Left cardiac atrium (tissue), 4 donors: ENCODE data around the gene SCAMP3. TPM values are rescaled to one million over a fixed set of nuclear protein-coding genes. Genes with fewer than 3 reads are reported as not detected.
"Not testable (repeated sequence)": the region's sequence is repeated elsewhere in the genome, so short reads cannot be mapped to it uniquely, and the experiment has no call there.

Source experiments
- ATAC-seq, 2 donors: fragments of 200-7000 bp; cut with Tn5 transposase; one replicate each; pipeline ENCODE4 v1.9.1; 2020; ENCODE audit warnings: mild to moderate bottlenecking in 2 of 2, moderate library complexity in 2 of 2
- DNase-seq: peaks from one replicate; pipeline ENCODE4 v3.0.0-alpha.2; 2020
- intact Hi-C, 2 donors: fragments of 100-400 bp; cut with DNase I; formaldehyde crosslinking; loops; one replicate each; pipeline versions ENCODE4 v1.14.1 to v1.15.1; 2022 to 2023
- total RNA-seq, 2 donors: library from RNA; stranded (reverse); fragmentation: NEBNext Ultra II Directional; extraction: Animal tissue kit (Norgen Biotek cat#: 25700); gene quantifications; one replicate each; pipeline ENCODE4 v1.2.1, GENCODE V29; 2021
- donor health status: DM: no; HTN: yes; CAD: no.
- donor health status: DM: no; HTN: yes; CAD: no; lungs with severe emphysema.
- donor health status: DM: yes; HTN: yes; CAD: no.
- donor health status: Dilated cardiomyopathy.

The SCAMP3 gene
- total RNA-seq, 2 donors from 2014 or later, result 53.6 to 66.4 TPM

GRCh38 chr1:155261493-155261851 is 688 bp downstream of the SCAMP3 start:
- intact Hi-C loops, result no loop called here
- DNase-seq (no peak), ATAC-seq (no peak)

DNA sequence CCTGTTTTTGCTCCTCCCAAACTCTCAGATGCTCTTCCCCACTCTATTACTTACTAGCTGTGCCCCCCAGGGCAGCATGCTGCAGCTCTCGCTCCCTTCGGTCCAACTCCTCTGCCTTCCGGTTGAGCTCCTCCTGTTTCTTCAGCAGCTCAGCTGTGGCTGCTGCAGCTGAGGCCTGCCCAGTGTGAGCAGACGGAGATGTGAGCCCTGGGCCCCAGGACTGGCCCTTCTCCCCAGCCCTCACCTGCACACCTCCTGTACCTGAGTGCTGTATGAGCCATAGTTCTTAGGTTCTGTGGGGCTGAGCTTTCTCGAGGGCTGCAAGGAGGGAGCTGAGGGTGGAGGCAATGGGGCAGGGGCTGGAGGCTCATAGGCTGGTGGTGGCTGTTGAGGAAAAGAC is 1.9 kb downstream of the SCAMP3 start:
- ATAC-seq (no peak), DNase-seq (no peak)
- intact Hi-C loops, result no loop called here

DNA sequence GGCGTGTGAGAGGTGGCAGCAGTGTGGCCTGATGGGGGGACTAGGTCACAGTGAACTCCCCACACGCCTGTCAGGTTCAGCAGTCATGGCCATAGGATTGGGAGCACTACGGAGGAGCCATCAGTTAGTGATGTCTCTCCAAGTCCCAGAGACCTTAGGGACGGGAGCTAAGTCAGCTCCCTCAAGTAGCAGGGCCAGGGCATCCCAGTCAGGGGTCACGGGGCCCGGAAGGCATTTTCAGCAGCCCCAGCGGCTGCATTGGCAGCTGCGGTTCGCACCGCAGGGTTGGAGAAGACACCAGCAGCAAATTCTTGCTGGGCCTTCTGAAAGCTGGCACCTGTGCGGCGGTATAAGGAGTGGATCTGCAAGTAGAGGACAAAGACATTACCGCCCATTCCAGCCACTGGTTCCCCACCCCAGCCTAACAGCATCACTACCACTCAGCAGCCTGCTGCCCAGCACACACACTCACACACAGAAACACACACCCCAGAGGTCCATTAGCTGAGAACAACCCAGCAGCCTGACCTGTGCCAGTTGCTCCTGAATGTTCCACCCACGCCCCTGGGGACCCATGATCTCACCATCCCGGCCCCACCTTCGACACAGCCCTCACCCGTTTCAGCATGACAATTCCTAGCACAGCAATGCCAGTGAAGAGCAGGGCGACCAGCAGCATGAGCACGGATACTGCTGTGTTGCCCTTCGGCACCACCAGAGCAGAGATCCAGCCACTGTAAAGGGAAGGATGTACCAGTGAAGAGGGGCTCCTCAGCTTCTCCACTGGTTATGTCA is 5.9 kb downstream of the SCAMP3 start:
- DNase-seq (no peak), ATAC-seq (peak; percentile 0 to 7)
- intact Hi-C loops, result no loop called here

- intact Hi-C loops, result no loop called here
- ATAC-seq (peak; percentile 92 to 94), DNase-seq (peak; percentile 92)
Observed at GRCh38 chr1:155255243-155256007, 6.7 kb downstream of the SCAMP3 start, which contains the start of gene ENTREP3. Gene ENTREP3, minus strand, starts transcription at chr1:155255483. Its CDS starts 606 bp downstream, at chr1:155254877.

- ATAC-seq (peak; percentile 13 to 17), DNase-seq (peak; percentile 45)
- intact Hi-C loops, result loop anchor here (5.0 kb wide), 2 partner anchors 68 to 338 kb away; partner anchors contain the start of gene RUSC1 (in 1 of the 2)
Observed at GRCh38 chr1:155254714-155255242, 7.4 kb downstream of the SCAMP3 start.

DNA sequence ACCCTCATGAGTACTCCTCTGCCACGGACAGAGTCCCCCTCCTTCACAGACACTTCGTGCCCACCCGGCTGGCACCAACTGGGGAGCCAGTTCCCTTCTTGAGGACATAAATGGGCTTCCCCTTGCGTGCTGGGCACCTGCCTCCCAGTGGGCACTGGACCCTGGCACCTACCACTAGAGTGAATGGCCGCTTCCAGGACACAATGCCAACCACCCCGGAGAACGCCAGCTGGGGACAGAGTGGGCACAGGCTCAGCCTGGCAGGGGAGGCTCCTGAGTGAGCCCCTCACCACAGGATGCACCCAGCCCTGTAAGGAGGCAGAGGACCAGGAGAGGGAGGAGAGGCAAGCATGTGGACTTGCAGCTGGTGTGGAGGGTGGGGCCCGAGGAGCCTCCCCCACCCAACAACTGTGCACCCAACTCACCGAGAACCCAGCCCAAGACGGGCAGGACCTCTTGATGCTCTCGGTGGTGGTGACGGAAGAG is 7.9 kb downstream of the SCAMP3 start:
- intact Hi-C loops, result loop anchor here (5.0 kb wide), 2 partner anchors 68 to 338 kb away; partner anchors contain the start of gene RUSC1 (in 1 of the 2)
- no peak for DNase-seq
- no peak for ATAC-seq

- ATAC-seq (no peak), DNase-seq (no peak)
- intact Hi-C loops, result loop anchor here (5.0 kb wide), 2 partner anchors 69 to 339 kb away; partner anchors contain the start of gene RUSC1 (in 1 of the 2)
Observed at GRCh38 chr1:155253797-155254196, 8.4 kb downstream of the SCAMP3 start.

GRCh38 chr1:155253208-155253607 is 9.0 kb downstream of the SCAMP3 start:
- no peak for DNase-seq
- intact Hi-C loops, result loop anchor here (5.0 kb wide), 2 partner anchors 69 to 339 kb away; partner anchors contain the start of gene RUSC1 (in 1 of the 2)

DNA sequence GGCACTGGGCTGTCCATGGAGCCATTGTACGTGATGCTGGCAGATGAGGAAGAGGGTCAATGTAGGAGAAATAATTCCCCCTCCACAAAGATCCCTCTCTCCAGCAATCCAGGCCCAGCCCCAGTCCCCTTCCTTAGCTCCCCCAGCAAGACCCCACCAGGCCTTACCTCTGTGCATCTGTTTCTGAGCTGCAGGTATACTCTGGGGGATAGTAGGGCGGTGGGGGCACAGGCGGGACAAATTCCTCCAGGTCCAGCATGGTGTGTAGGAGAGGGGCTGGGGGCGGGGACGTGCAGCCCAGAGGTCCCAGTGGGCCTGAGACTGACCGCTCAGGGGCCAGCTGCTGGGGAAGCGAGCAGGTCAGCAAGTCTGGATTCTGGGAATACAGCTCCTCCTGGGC is 10.6 kb downstream of the SCAMP3 start:
- DNase-seq (no peak), ATAC-seq (no peak)
- intact Hi-C loops, result loop anchor here (5.0 kb wide), 2 partner anchors 71 to 341 kb away; partner anchors contain the start of gene RUSC1 (in 1 of the 2)

More at GRCh38 chr1:155253208-155253607, 9.0 kb downstream of the SCAMP3 start:
- ATAC-seq, result no peak

GRCh38 chr1:155250633-155251449 is 11.3 kb downstream of the SCAMP3 start:
- intact Hi-C loops, result loop anchor here (5.0 kb wide), 2 partner anchors 71 to 341 kb away; partner anchors contain the start of gene RUSC1 (in 1 of the 2)
- peak; percentile 95 for DNase-seq
- peak; percentile 80 to 87 for ATAC-seq

- intact Hi-C loops, result loop anchor here (5.0 kb wide), 2 partner anchors 72 to 342 kb away; partner anchors contain the start of gene RUSC1 (in 1 of the 2)
- peak; percentile 33 for DNase-seq
- no peak for ATAC-seq
Observed at GRCh38 chr1:155250246-155250632, 11.9 kb downstream of the SCAMP3 start.

DNA sequence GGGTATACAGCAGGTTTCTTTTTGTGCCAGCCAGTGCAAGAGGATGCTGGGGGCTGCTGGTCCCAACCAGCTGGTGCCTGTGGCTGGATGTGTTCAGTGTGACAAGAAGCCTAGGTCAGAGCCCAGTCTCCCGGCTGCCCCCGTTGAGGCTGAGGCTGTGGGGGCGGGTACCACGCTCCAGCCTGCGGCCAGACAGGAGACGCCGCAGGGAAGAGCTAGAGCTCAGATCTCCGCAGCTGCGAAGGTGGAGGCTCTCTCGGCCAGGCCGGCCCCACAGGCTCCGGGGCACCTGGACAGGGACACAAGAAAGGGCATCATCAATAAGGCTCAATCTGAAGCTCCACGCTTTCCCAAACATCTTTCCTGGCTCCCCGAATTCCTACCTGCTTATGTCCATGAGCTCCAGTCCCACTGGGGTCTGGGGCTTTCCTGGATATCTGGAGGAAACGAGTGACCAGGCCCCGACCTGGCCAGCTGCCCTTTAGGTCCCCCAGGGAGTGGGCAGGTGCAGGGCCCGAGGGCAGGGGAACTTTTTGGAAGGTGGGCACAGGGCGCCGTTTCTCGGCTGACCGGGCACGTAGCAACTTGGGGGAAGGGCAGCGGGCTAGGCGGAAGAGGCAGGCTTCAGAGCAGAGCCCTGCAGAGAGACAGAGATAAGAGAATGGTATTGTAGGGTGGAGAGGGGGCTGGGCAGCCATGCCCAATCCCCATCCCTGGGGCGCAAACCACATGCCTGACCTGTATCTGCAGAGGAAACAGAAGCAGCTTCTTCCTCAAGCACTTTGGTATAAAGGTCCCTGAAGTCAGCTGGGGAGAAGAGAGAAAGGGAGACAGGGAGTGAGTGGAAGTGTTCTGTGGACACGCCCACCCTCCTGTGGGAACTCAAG is 14.2 kb downstream of the SCAMP3 start:
- ATAC-seq (no peak), DNase-seq (no peak)
- intact Hi-C loops, result no loop called here

DNA sequence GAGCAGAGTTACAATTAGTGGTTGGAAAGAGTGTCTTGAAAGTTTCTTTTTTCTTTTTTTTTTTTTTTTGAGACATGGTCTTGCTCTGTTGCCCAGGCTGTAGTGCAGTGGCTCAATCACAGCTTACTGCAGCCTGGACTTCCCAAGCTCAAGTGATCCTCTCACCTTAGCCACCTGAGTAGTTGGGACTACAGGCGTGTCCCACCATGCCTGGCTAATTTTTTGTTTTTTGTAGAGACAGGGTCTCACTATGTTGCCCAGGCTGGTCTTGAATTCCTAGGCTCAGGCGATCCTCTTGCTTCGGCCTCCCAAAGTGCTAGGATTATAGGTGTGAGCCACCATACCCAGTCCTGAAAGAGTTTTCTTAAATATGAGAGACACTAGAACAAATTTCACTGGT is 15.4 kb downstream of the SCAMP3 start:
- DNase-seq, intact Hi-C loops, ATAC-seq: not testable (repeated sequence)

GRCh38 chr1:155245163-155245524 is 17.0 kb downstream of the SCAMP3 start:
- ATAC-seq (no peak), DNase-seq (no peak)
- intact Hi-C loops, result no loop called here

- DNase-seq (peak; percentile 98), ATAC-seq (peak; percentile 95 to 96)
- intact Hi-C loops, result loop anchor here in 1 of 2 donors (1.0 kb wide), 1 partner anchor 80 kb away; no protein-coding TSS in a partner anchor
Observed at GRCh38 chr1:155244368-155245162, 17.6 kb downstream of the SCAMP3 start.

DNA sequence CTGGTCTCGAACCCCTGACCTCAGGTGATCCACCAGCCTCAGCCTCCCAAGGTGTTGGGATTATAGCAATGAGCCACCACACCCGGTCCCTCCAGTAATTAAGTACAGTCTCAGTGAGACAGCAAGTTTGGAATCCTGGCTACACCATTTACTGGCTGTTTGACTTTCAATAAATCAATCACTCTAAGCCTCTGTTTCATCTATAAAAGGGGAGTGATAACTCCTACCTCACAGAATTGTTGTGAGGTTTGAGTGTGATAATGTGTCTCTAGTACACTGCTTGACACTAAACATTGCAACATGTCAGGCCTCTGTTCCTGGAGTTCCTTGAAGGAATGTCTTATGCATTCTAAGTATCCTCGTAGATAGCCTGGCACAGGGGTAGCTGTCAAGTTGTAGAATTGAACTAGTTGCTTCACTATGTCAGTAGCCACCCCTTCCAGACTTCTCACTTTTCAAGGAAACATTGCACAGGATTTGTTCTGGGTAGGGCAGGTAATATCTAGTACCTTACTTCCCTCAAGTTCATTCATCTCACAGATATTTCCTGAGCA is 19.3 kb downstream of the SCAMP3 start:
- intact Hi-C loops, result no loop called here

More for the DNA sequence above, 19.3 kb downstream of the SCAMP3 start:
- no peak for ATAC-seq
- no peak for DNase-seq
